Skeletal muscle tissue (tissue), 4 donors: ENCODE measurements around the gene ARHGEF9. TPM values are rescaled to one million over a fixed set of nuclear protein-coding genes. Genes with fewer than 3 reads are reported as not detected.

Experiments
- H3K27ac ChIP-seq: one replicate; pipeline ENCODE4 v1.7.0; 2013; ENCODE audit warnings: mild to moderate bottlenecking, low read depth, low read length, inconsistent platforms
- H3K27me3 ChIP-seq, 3 donors: one replicate each; pipeline ENCODE4 v1.7.0; 2013; ENCODE audit warnings: low read length in 3 of 3; ENCODE audit not compliant: control insufficient read depth in 3 of 3, insufficient read depth in 3 of 3
- H3K36me3 ChIP-seq, 3 donors: one replicate each; pipeline ENCODE4 v1.7.0; 2013; ENCODE audit warnings: low read length in 3 of 3; ENCODE audit not compliant: control insufficient read depth in 3 of 3, insufficient read depth in 3 of 3
- H3K4me1 ChIP-seq, 3 donors: one replicate each; pipeline ENCODE4 v1.7.0; 2013; ENCODE audit warnings: low read length in 3 of 3, mild to moderate bottlenecking in 3 of 3; ENCODE audit not compliant: control insufficient read depth in 3 of 3, insufficient read depth in 3 of 3
- H3K4me3 ChIP-seq, 3 donors: one replicate each; pipeline ENCODE4 v1.7.0; 2013; ENCODE audit warnings: low read length in 3 of 3
- H3K9ac ChIP-seq, 3 donors: one replicate each; pipeline ENCODE4 v1.7.0; 2013; ENCODE audit warnings: low read length in 3 of 3, mild to moderate bottlenecking in 3 of 3, moderate library complexity in 2 of 3, low read depth in 1 of 3
- H3K9me3 ChIP-seq, 3 donors: one replicate each; pipeline ENCODE4 v1.7.0; 2013; ENCODE audit warnings: low read length in 3 of 3; ENCODE audit not compliant: control insufficient read depth in 3 of 3
- total RNA-seq: library from RNA; depleted of rRNA; stranded (reverse); fragments of >200 nt; gene quantifications from one replicate; pipeline ENCODE4 v1.2.3, GENCODE V29; 2014
- donor health status: Osteomylitis.

Gene ARHGEF9
- total RNA-seq, 1 donor from 2014 or later: 16.2 TPM

DNA sequence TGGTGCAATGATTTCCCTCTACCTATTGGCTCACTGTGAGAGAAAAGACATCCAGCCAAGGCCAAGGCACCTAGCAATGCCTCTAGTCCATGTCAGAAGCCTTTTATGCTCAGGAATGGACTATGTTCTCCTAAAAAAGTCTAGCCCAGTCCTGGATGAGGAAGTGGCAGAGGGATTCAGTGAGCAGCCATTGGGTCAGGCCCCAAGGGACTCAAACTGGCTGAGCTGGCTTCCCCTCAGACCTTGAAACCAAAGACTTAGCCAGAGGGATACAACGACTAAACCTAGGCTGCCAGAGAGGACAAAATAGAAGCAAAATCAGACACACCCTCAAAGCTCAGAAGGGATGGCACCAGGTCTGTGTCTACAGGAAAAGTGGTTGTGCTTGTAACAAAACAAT lies 49.1 kb downstream of the ARHGEF9 start:
- no peaks in the 10 kb centered on the region for H3K9me3 ChIP-seq
- H3K27ac ChIP-seq: no peak overlapping the region

GRCh38 chrX:63720293-63720692 lies 64.7 kb downstream of the ARHGEF9 start:
- H3K27ac ChIP-seq: no peak overlapping the region

More for the DNA sequence above, 49.1 kb downstream of the ARHGEF9 start:
- Histone ChIP-seq H3K36me3 (no peaks in the 10 kb centered on the region), H3K4me1 (peaks cover 12 to 16% (median 12%) of the 10 kb centered on the region in 3 donors), H3K4me3 (no peak overlapping the region), H3K27me3 (no peaks in the 10 kb centered on the region), H3K9ac (no peak overlapping the region)

DNA sequence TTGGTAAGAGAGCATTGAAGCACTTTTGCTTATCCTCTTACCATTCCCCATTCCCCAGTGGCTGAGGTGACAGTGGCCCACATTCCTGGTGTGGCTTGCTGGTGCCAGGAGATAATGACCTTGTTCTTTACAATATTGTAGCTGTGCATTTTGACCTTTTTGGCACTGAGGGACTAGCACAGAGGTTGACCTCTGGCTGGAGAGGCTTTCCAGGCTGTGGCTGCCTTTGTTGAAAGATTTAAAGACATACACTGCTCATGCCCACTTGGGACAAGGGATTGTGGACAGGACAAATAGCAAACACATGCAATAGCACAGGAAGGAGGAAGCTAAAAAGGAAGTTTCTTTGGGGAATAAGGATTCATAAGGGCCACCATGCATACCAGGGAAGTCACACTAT lies 65.4 kb downstream of the ARHGEF9 start:
- Histone ChIP-seq H3K27me3 (no peaks in the 10 kb centered on the region), H3K9me3 (no peaks in the 10 kb centered on the region), H3K4me1 (peaks cover 0 to 5% (median 3%) of the 10 kb centered on the region in 3 donors), H3K36me3 (peaks cover 0 to 4% (median 0%) of the 10 kb centered on the region in 3 donors), H3K27ac (no peak overlapping the region), H3K9ac (no peak overlapping the region), H3K4me3 (peak overlapping the region in 1 of 3 donors; percentile 30)

More at GRCh38 chrX:63720293-63720692, 64.7 kb downstream of the ARHGEF9 start:
- no peaks in the 10 kb centered on the region for H3K27me3 ChIP-seq
- no peak overlapping the region for H3K4me3 ChIP-seq
- peaks cover 0 to 4% (median 0%) of the 10 kb centered on the region in 3 donors for H3K36me3 ChIP-seq
- H3K9me3 ChIP-seq: no peaks in the 10 kb centered on the region
- peaks cover 0 to 5% (median 3%) of the 10 kb centered on the region in 3 donors for H3K4me1 ChIP-seq
- H3K9ac ChIP-seq: no peak overlapping the region

DNA sequence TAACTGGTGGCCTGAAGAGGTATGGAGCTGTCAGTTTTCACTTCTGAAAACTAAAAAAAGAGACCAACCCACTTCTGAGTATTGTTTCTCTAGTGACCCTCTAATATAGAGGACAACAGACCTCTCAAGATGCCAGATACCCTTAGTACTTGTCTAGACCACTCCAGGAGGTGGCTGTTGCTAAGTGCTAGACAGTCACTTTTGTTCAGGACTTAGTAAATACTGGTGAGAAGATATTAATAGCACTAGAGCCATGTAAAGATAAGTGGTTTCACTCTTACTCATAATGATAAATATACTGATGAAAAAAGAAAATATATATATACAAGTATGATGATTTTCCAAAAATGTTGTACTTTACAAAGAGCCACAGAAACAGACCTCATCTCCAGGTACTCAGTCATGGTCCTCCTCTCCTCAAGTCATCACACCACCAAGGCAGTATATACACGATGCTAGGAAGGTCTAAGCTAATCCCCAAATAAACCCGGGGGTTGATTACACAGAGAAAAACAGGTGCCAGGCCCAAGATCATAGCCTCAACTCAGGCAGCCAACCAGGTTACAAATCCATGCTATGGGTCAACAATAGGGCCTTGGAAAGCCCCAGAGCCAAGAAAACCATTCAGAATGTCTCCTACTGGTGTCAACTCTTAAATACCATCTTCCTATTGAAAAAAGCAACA lies 66.9 kb downstream of the ARHGEF9 start:
- H3K27me3 ChIP-seq: no peaks in the 10 kb centered on the region
- H3K9ac ChIP-seq: no peak overlapping the region
- H3K4me1 ChIP-seq: peaks cover 3 to 5% (median 4%) of the 10 kb centered on the region in 3 donors
- peaks cover 0 to 4% (median 0%) of the 10 kb centered on the region in 3 donors for H3K36me3 ChIP-seq
- no peak overlapping the region for H3K27ac ChIP-seq
- H3K9me3 ChIP-seq: no peaks in the 10 kb centered on the region
- no peak overlapping the region for H3K4me3 ChIP-seq

DNA sequence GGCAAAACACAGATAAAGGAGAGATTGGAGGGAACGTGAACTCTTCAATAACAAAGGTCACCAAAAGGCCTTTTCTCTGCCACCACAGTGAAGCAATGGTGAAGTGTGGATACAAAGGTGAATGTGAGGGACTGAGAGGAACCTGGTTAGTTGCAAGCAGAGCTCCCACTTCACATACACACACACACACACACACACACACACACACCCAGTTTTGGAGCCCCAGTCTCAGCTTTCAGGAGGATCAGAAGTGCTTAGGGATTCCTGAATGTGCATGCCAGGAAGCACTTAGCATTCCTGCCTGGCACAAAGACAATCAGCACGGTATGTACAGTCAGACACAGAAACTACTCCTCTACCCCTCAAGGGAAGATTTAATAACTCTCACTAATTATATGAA lies 71.5 kb downstream of the ARHGEF9 start:
- Histone ChIP-seq H3K36me3 (no peaks in the 10 kb centered on the region), H3K9me3 (no peaks in the 10 kb centered on the region), H3K9ac (no peak overlapping the region), H3K4me3 (no peak overlapping the region), H3K27ac (no peak overlapping the region), H3K27me3 (no peaks in the 10 kb centered on the region), H3K4me1 (peaks cover 0 to 5% (median 0%) of the 10 kb centered on the region in 3 donors)

DNA sequence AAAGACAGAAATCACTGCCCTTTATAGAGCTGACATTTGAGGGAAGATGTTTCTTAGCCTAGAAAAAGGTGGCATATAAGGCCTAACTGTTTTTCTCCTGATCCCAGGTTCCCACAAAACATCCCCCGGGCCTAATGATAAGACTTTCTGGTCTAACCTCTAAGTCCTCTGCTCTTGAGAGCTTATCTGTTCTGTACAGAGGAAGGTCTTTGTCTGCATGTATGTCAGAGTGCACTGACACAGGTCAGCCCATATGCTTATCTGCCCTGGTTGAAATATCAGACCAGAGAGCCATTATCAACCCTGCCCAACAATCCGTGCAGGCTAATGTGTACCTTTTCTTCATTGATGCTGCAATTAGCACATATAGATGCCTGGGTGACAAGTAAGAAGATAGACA lies 76.2 kb downstream of the ARHGEF9 start:
- Histone ChIP-seq H3K9me3 (no peaks in the 10 kb centered on the region), H3K27me3 (no peaks in the 10 kb centered on the region)

DNA sequence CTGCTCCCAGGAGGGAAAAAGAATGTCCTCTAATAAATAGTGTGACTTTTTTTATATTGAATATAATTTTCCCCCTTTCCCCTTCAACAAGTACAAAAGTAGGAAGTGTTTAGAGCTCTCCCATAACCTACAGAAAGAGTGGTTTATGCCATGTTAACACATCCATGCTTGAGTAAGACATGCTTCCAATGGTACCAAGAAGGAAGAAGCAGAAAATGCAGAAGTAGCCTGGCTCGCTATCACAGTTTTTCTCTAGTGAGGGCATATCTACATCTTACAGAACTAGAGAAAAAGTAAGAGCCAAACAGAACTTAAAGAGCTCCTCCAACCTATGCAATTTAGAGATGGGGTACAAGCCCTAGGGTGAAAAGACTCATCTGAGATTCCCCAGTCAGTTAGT lies 82.5 kb downstream of the ARHGEF9 start:
- Histone ChIP-seq H3K27ac (no peak overlapping the region), H3K36me3 (peaks cover 3 to 8% (median 8%) of the 10 kb centered on the region in 3 donors), H3K4me1 (no peaks in the 10 kb centered on the region), H3K9me3 (no peaks in the 10 kb centered on the region), H3K27me3 (no peaks in the 10 kb centered on the region), H3K9ac (no peak overlapping the region), H3K4me3 (no peak overlapping the region)

More for the DNA sequence above, 76.2 kb downstream of the ARHGEF9 start:
- Histone ChIP-seq H3K4me3 (no peak overlapping the region), H3K4me1 (peaks cover 0 to 5% (median 0%) of the 10 kb centered on the region in 3 donors), H3K36me3 (peaks cover 3 to 8% (median 6%) of the 10 kb centered on the region in 3 donors), H3K27ac (no peak overlapping the region), H3K9ac (no peak overlapping the region)

- Histone ChIP-seq H3K36me3 (peaks cover 0 to 4% (median 0%) of the 10 kb centered on the region in 3 donors), H3K27me3 (no peaks in the 10 kb centered on the region), H3K4me1 (no peaks in the 10 kb centered on the region), H3K27ac (no peak overlapping the region), H3K4me3 (no peak overlapping the region), H3K9ac (no peak overlapping the region), H3K9me3 (no peaks in the 10 kb centered on the region)
Observed at GRCh38 chrX:63686878-63687714, 97.9 kb downstream of the ARHGEF9 start.

DNA sequence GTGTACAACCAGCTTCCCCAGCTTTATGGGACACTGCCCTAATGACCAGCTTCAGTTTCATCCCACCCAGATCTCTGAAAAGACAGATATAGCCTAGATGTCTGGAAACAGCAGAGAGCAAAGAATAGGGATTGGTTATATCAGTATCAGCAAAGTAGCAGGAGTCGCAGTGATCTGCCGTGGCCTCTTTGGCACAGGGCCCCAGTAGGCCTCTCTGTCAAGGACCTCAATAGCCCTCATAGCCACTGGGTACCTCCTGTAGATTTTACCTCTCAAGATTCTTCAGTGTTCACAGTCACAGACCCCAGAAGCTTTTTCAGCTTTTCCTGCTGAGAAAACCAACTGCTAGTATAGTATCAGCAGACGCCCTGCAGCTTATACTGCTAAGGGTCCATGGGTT lies 104.6 kb downstream of the ARHGEF9 start:
- no peak overlapping the region for H3K9ac ChIP-seq
- H3K4me3 ChIP-seq: no peak overlapping the region
- H3K27ac ChIP-seq: no peak overlapping the region
- H3K36me3 ChIP-seq: peaks cover 0 to 4% (median 3%) of the 10 kb centered on the region in 3 donors
- no peaks in the 10 kb centered on the region for H3K27me3 ChIP-seq
- no peaks in the 10 kb centered on the region for H3K9me3 ChIP-seq
- no peaks in the 10 kb centered on the region for H3K4me1 ChIP-seq

GRCh38 chrX:63679432-63679831 lies 105.6 kb downstream of the ARHGEF9 start:
- no peak overlapping the region for H3K9ac ChIP-seq
- no peaks in the 10 kb centered on the region for H3K4me1 ChIP-seq
- no peak overlapping the region for H3K27ac ChIP-seq
- H3K27me3 ChIP-seq: no peaks in the 10 kb centered on the region
- no peaks in the 10 kb centered on the region for H3K9me3 ChIP-seq
- no peak overlapping the region for H3K4me3 ChIP-seq
- H3K36me3 ChIP-seq: peaks cover 0 to 4% (median 3%) of the 10 kb centered on the region in 3 donors
